HG03520 (cell line): ENCODE measurements around the gene GGCX.
"Not testable (repeated sequence)": the region's sequence is repeated elsewhere in the genome, so short reads cannot be mapped to it uniquely, and the experiment has no call there.

ENCODE experiments used
- ATAC-seq: cut with Tn5 transposase; IDR thresholded peaks from one replicate; pipeline ENCODE4 v1.9.1; 2021; ENCODE audit warnings: mild to moderate bottlenecking, moderate library complexity; ENCODE audit not compliant: unreplicated experiment

The GGCX gene

GRCh38 chr2:85594715-85595300 lies 33.5 kb upstream of the GGCX start:
- no peak for ATAC-seq

GRCh38 chr2:85593023-85593422 lies 31.7 kb upstream of the GGCX start:
- ATAC-seq: no peak

- not testable (repeated sequence) for ATAC-seq
Measured at GRCh38 chr2:85592299-85592698, 31.0 kb upstream of the GGCX start.

- ATAC-seq: no peak
Measured at GRCh38 chr2:85591563-85591962, 30.3 kb upstream of the GGCX start.

- ATAC-seq: no peak
Measured at GRCh38 chr2:85590950-85591349, 29.7 kb upstream of the GGCX start.

- no peak for ATAC-seq
Measured at GRCh38 chr2:85589982-85590791, 28.9 kb upstream of the GGCX start.

GRCh38 chr2:85589181-85589580 lies 27.9 kb upstream of the GGCX start:
- ATAC-seq: no peak

GRCh38 chr2:85588645-85589044 lies 27.4 kb upstream of the GGCX start:
- no peak for ATAC-seq

- no peak for ATAC-seq
Measured at GRCh38 chr2:85588236-85588635, 26.9 kb upstream of the GGCX start.

GRCh38 chr2:85585781-85586105 lies 24.4 kb upstream of the GGCX start:
- no peak for ATAC-seq

- peak; percentile 28 for ATAC-seq
Measured at GRCh38 chr2:85584857-85585780, 23.8 kb upstream of the GGCX start.

- ATAC-seq: peak; percentile 46
Measured at GRCh38 chr2:85584354-85584856, 23.1 kb upstream of the GGCX start, which contains the start of gene VAMP5. VAMP5 (plus strand) TSS chr2:85584431; CDS start chr2:85584491, 60 bp downstream.

GRCh38 chr2:85583667-85584353 lies 22.5 kb upstream of the GGCX start:
- peak; percentile 4 for ATAC-seq

- no peak for ATAC-seq
Measured at GRCh38 chr2:85582492-85582891, 21.2 kb upstream of the GGCX start.

GRCh38 chr2:85580206-85580605 lies 18.9 kb upstream of the GGCX start:
- no peak for ATAC-seq

GRCh38 chr2:85579266-85579935 lies 18.1 kb upstream of the GGCX start:
- ATAC-seq: no peak

GRCh38 chr2:85578243-85579180 lies 17.2 kb upstream of the GGCX start:
- peak; percentile 43 for ATAC-seq

GRCh38 chr2:85577386-85578242 lies 16.3 kb upstream of the GGCX start, which contains the start of gene VAMP8:
VAMP8 (plus strand) TSS chr2:85577586; CDS start chr2:85577647, 61 bp downstream.
- ATAC-seq: peak; percentile 54
